GM12892 (cell line): ENCODE data around the gene MET.
A peak's percentile ranks its signal among the peaks of the same experiment; 100 is the strongest.

Experiments
- DNase-seq: peaks from one replicate; pipeline ENCODE4 v3.0.0; 2011; ENCODE audit not compliant: insufficient read length
- FAIRE-seq: peaks from 2 replicates; lab custom pipeline; 2011; peaks lifted over from hg19 to GRCh38; lab: Jason Lieb, UNC
- POLR2A ChIP-seq: IDR thresholded peaks from 2 replicates; pipeline ENCODE4 v1.6.1; 2011; ENCODE audit warnings: low read depth, low read length, control low read depth
- POLR2AphosphoS5 ChIP-seq: IDR thresholded peaks from 2 replicates; pipeline ENCODE4 v1.6.1; 2011; ENCODE audit warnings: low read depth, low read length, control low read depth
- TAF1 ChIP-seq: IDR thresholded peaks from 2 replicates; pipeline ENCODE4 v1.6.1; 2011; ENCODE audit warnings: low read depth, mild to moderate bottlenecking, control low read depth, low read length, borderline replicate concordance

The MET gene

GRCh38 chr7:116786791-116787443, 114.9 kb downstream of the MET start:
- FAIRE-seq = peak; percentile 77
- TF ChIP-seq POLR2A (no peak), POLR2AphosphoS5 (no peak), TAF1 (no peak)
- DNase-seq = peak; percentile 29

GRCh38 chr7:116787881-116788280, 115.9 kb downstream of the MET start:
- FAIRE-seq (no peak), DNase-seq (no peak)
- TF ChIP-seq POLR2AphosphoS5 (no peak), POLR2A (no peak), TAF1 (no peak)

- no peak for TF ChIP-seq POLR2A
- no peak for TF ChIP-seq POLR2AphosphoS5
- TF ChIP-seq TAF1 = no peak
- no peak for DNase-seq
- FAIRE-seq = no peak
These were observed 116.7 kb downstream of the MET start for GRCh38 chr7:116788572-116789197.

GRCh38 chr7:116790025-116790424, 118.0 kb downstream of the MET start:
- DNase-seq (no peak), FAIRE-seq (no peak)
- TF ChIP-seq POLR2AphosphoS5 = no peak
- no peak for TF ChIP-seq POLR2A
- no peak for TF ChIP-seq TAF1

- TF ChIP-seq POLR2A = no peak
- no peak for TF ChIP-seq POLR2AphosphoS5
- no peak for TF ChIP-seq TAF1
- DNase-seq (no peak), FAIRE-seq (no peak)
These were observed 120.8 kb downstream of the MET start for GRCh38 chr7:116792813-116793212.

- FAIRE-seq (no peak), DNase-seq (no peak)
- TF ChIP-seq TAF1 = no peak
- TF ChIP-seq POLR2AphosphoS5 = no peak
- no peak for TF ChIP-seq POLR2A
These were observed 121.9 kb downstream of the MET start for GRCh38 chr7:116793795-116794340.

- FAIRE-seq = no peak
- DNase-seq = no peak
These were observed 124.5 kb downstream of the MET start for GRCh38 chr7:116796471-116796870.

GRCh38 chr7:116797612-116798011, 125.6 kb downstream of the MET start:
- TF ChIP-seq TAF1 = no peak
- no peak for TF ChIP-seq POLR2A
- no peak for TF ChIP-seq POLR2AphosphoS5
- FAIRE-seq (no peak), DNase-seq (no peak)

More at GRCh38 chr7:116796471-116796870, 124.5 kb downstream of the MET start:
- TF ChIP-seq POLR2A = no peak
- no peak for TF ChIP-seq TAF1
- TF ChIP-seq POLR2AphosphoS5 = no peak

- FAIRE-seq (no peak), DNase-seq (no peak)
- no peak for TF ChIP-seq POLR2A
- no peak for TF ChIP-seq TAF1
- TF ChIP-seq POLR2AphosphoS5 = no peak
These were observed 126.2 kb downstream of the MET start for GRCh38 chr7:116798232-116798631.

- no peak for FAIRE-seq
These were observed 127.9 kb downstream of the MET start for GRCh38 chr7:116799916-116800315.

GRCh38 chr7:116800594-116800993, 128.6 kb downstream of the MET start:
- DNase-seq (no peak), FAIRE-seq (no peak)
- TF ChIP-seq POLR2A = no peak
- TF ChIP-seq TAF1 = no peak
- TF ChIP-seq POLR2AphosphoS5 = no peak

More at GRCh38 chr7:116799916-116800315, 127.9 kb downstream of the MET start:
- TF ChIP-seq TAF1 = no peak
- TF ChIP-seq POLR2AphosphoS5 = no peak
- TF ChIP-seq POLR2A = no peak
- no peak for DNase-seq
